K562 (cell line): ENCODE measurements around the gene C2CD2L. TPM values are rescaled to one million over a fixed set of nuclear protein-coding genes. Genes with fewer than 3 reads are reported as not detected.

ENCODE experiments used
- KDM4B ChIP-seq, 2 experiments: fragments of 450-650 bp in 1 of 2; sonication (generic) in 1 of 2; IDR thresholded peaks; 2 replicates each; pipeline ENCODE4 v1.6.1; 2016 to 2017; ENCODE audit warnings: borderline replicate concordance in 2 of 2, antibody characterized with exemption in 1 of 2, low read depth in 1 of 2, mild to moderate bottlenecking in 1 of 2
- MEIS2 ChIP-seq: fragments of 450-650 bp; IDR thresholded peaks from 2 replicates; pipeline ENCODE4 v1.6.1; 2014; ENCODE audit warnings: mild to moderate bottlenecking; ENCODE audit not compliant: partially characterized antibody
- NONO ChIP-seq, 2 experiments: fragments of 200-400 bp in 1 of 2; fragments of 450-650 bp in 1 of 2; formaldehyde crosslinking in 1 of 2; IDR thresholded peaks; 2 replicates each; pipeline ENCODE4 v1.6.1; 2017; ENCODE audit warnings: low read depth in 2 of 2, mild to moderate bottlenecking in 2 of 2, moderate library complexity in 2 of 2, low read length in 1 of 2
- NR4A1 ChIP-seq, 2 experiments: fragments of 250-450 bp in 1 of 2; fragments of 450-650 bp in 1 of 2; sonication (Bioruptor Pico) in 1 of 2; IDR thresholded peaks; 2 replicates each; pipeline versions ENCODE4 v1.4.0 to v1.6.1; 2016 to 2020; ENCODE audit warnings: mild to moderate bottlenecking in 2 of 2, missing compliant biosample characterization in 1 of 2, missing genetic modification characterization in 1 of 2, moderate library complexity in 1 of 2
- POU5F1 ChIP-seq: fragments of 150-350 bp; IDR thresholded peaks from 2 replicates; pipeline ENCODE4 v1.6.1; 2014; ENCODE audit warnings: borderline replicate concordance, low read length, low read depth, mild to moderate bottlenecking; ENCODE audit not compliant: partially characterized antibody
- SIX5 ChIP-seq, 2 experiments: IDR thresholded peaks; 2 replicates each; pipeline ENCODE4 v1.6.1; 2011; ENCODE audit warnings: low read length in 2 of 2, borderline replicate concordance in 1 of 2, low read depth in 1 of 2, mild to moderate bottlenecking in 1 of 2, moderate library complexity in 1 of 2; ENCODE audit not compliant: insufficient read depth in 1 of 2
- SMARCB1 ChIP-seq: IDR thresholded peaks from 2 replicates; pipeline ENCODE4 v1.6.1; 2011; ENCODE audit warnings: improper control_type of control experiment, low read depth; ENCODE audit not compliant: insufficient read length
- TAL1 ChIP-seq: fragments of 450-650 bp; IDR thresholded peaks from 2 replicates; pipeline ENCODE4 v1.6.1; 2016; ENCODE audit warnings: mild to moderate bottlenecking
- TCF7 ChIP-seq: sonication (generic); IDR thresholded peaks from 2 replicates; pipeline ENCODE4 v1.6.1; 2016; ENCODE audit warnings: antibody characterized with exemption, borderline replicate concordance
- TFE3 ChIP-seq: fragments of 450-650 bp; formaldehyde crosslinking; IDR thresholded peaks from 2 replicates; pipeline ENCODE4 v1.4.0; 2020; ENCODE audit warnings: mild to moderate bottlenecking, mixed read lengths
- TOE1 ChIP-seq, 2 experiments: fragments of 450-650 bp in 1 of 2; sonication (generic) in 1 of 2; formaldehyde crosslinking in 1 of 2; IDR thresholded peaks; 2 replicates each; pipeline versions ENCODE4 v1.7.1 to v1.8.0; 2016 to 2022; ENCODE audit warnings: borderline replicate concordance in 2 of 2, mild to moderate bottlenecking in 2 of 2, antibody characterized with exemption in 1 of 2, inconsistent platforms in 1 of 2, low read depth in 1 of 2, missing genetic modification reagents in 1 of 2, moderate library complexity in 1 of 2
- TSC22D4 ChIP-seq: fragments of 450-650 bp; IDR thresholded peaks from 2 replicates; pipeline ENCODE4 v1.6.1; 2016; ENCODE audit warnings: missing genetic modification characterization, missing biosample characterization, control low read depth
- ZNF280A ChIP-seq: fragments of 450-650 bp; IDR thresholded peaks from 2 replicates; pipeline ENCODE4 v1.6.1; 2018; ENCODE audit warnings: mild to moderate bottlenecking, low read depth; ENCODE audit not compliant: partially characterized antibody
- ZNF444 ChIP-seq: fragments of 250-450 bp; sonication (Bioruptor Pico); IDR thresholded peaks from 2 replicates; pipeline ENCODE4 v1.4.0; 2020; ENCODE audit warnings: mild to moderate bottlenecking, moderate library complexity
- ZNF445 ChIP-seq: fragments of 250-450 bp; sonication (Bioruptor Pico); IDR thresholded peaks from 2 replicates; pipeline ENCODE4 v1.4.0; 2020; ENCODE audit warnings: low read depth, mild to moderate bottlenecking, moderate library complexity
- ZNF780A ChIP-seq: fragments of 250-450 bp; sonication (Bioruptor Pico); IDR thresholded peaks from 2 replicates; pipeline ENCODE4 v1.5.0; 2021; ENCODE audit warnings: mild to moderate bottlenecking
- polyA plus RNA-seq, 8 experiments: library from polyadenylated mRNA; depleted of rRNA in 4 of 8; stranded (reverse) in 5 of 8; unstranded in 3 of 8; fragments of >200 nt; fragmentation: Nextera tagmentation in 2 of 8; fragmentation: Illumina TruSeq in 1 of 8; extraction: Ambion mirVana in 2 of 8; extraction: Trizol in 1 of 8; gene quantifications; 2 replicates each; pipeline versions ENCODE4 v1.2.1 to v1.2.3, GENCODE V29; 2011 to 2014; ENCODE audit warnings: inconsistent platforms in 1 of 8, missing spikeins in 1 of 8
- total RNA-seq, 7 experiments: library from RNA; depleted of rRNA in 6 of 7; stranded (reverse); fragments of >200 nt in 6 of 7; fragmentation: Illumina TruSeq in 2 of 7; extraction: Trizol in 2 of 7; gene quantifications; 2 replicates each; pipeline versions ENCODE4 v1.2.1 to v1.2.3, GENCODE V29; 2011 to 2021; ENCODE audit warnings: low replicate concordance in 1 of 7
- TF ChIP-seq, protein P1 (sequence below): fragments of 450-650 bp; formaldehyde crosslinking; IDR thresholded peaks from 2 replicates; pipeline ENCODE4 v1.4.0; 2020; ENCODE audit warnings: mild to moderate bottlenecking, moderate library complexity
- TF ChIP-seq, protein P2 (sequence below): fragments of 450-650 bp; IDR thresholded peaks from 2 replicates; pipeline ENCODE4 v1.7.1; 2018; ENCODE audit warnings: mild to moderate bottlenecking, low read depth; ENCODE audit not compliant: partially characterized antibody

Gene C2CD2L
- total and polyA plus RNA-seq, 9 of the 15 experiments (the other 6 are each of a cell fraction or from before 2014, with no cell fraction given): 0.66 to 41.2 (median 14.8) TPM

- TF ChIP-seq, protein P1, sequence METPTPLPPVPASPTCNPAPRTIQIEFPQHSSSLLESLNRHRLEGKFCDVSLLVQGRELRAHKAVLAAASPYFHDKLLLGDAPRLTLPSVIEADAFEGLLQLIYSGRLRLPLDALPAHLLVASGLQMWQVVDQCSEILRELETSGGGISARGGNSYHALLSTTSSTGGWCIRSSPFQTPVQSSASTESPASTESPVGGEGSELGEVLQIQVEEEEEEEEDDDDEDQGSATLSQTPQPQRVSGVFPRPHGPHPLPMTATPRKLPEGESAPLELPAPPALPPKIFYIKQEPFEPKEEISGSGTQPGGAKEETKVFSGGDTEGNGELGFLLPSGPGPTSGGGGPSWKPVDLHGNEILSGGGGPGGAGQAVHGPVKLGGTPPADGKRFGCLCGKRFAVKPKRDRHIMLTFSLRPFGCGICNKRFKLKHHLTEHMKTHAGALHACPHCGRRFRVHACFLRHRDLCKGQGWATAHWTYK (CRISPR knock-in tag): no peak; the same call in 1 of the 2 replicates
- TF ChIP-seq, protein P2, sequence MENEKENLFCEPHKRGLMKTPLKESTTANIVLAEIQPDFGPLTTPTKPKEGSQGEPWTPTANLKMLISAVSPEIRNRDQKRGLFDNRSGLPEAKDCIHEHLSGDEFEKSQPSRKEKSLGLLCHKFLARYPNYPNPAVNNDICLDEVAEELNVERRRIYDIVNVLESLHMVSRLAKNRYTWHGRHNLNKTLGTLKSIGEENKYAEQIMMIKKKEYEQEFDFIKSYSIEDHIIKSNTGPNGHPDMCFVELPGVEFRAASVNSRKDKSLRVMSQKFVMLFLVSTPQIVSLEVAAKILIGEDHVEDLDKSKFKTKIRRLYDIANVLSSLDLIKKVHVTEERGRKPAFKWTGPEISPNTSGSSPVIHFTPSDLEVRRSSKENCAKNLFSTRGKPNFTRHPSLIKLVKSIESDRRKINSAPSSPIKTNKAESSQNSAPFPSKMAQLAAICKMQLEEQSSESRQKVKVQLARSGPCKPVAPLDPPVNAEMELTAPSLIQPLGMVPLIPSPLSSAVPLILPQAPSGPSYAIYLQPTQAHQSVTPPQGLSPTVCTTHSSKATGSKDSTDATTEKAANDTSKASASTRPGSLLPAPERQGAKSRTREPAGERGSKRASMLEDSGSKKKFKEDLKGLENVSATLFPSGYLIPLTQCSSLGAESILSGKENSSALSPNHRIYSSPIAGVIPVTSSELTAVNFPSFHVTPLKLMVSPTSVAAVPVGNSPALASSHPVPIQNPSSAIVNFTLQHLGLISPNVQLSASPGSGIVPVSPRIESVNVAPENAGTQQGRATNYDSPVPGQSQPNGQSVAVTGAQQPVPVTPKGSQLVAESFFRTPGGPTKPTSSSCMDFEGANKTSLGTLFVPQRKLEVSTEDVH: peak; percentile 79
- TF ChIP-seq TAL1 (peak; percentile 3; the same call in 1 of the 2 replicates), ZNF280A (no peak), SIX5 (IDR thresholded peaks at IDR 0.05; ENCODE audit: borderline replicate concordance in 1 of 2, insufficient read depth in 1 of 2, low read depth in 1 of 2, low read length in 2 of 2) (peak; percentile 59 to 84), NONO (IDR thresholded peaks at IDR 0.05; ENCODE audit: low read depth in 2 of 2, low read length in 1 of 2) (0 out of 4 replicates have a peak, but pooled peaks of 1 of the 2 experiments have one; percentile 21), POU5F1 (no peak), NR4A1 (CRISPR knock-in tag; IDR thresholded peaks at IDR 0.05) (no peak), NR4A1 (tag; IDR thresholded peaks at IDR 0.05) (peak; percentile 71; the same call in 1 of the 2 replicates), KDM4B (IDR thresholded peaks at IDR 0.05; ENCODE audit: borderline replicate concordance in 2 of 2, low read depth in 1 of 2) (no peak; a peak in 1 of 4 replicates), TSC22D4 (tag) (no peak), ZNF445 (CRISPR knock-in tag) (no peak), TCF7 (no peak), ZNF444 (no peak), SMARCB1 (no peak), MEIS2 (no peak), ZNF780A (CRISPR knock-in tag) (no peak), TOE1 (IDR thresholded peaks at IDR 0.05; ENCODE audit: borderline replicate concordance) (peak; percentile 90), TOE1 (CRISPR knock-in tag; IDR thresholded peaks at IDR 0.05; ENCODE audit: borderline replicate concordance, low read depth) (no peak), TFE3 (peak; percentile 23; the same call in 1 of the 2 replicates)
Measured at GRCh38 chr11:119101759-119102423, 5.3 kb upstream of the C2CD2L start, which contains the start of gene DPAGT1 (continued).
